Activated B cell treated with CpG ODN at 0.5 μM for 24 hours (primary cell): ENCODE data around the gene SSTR3. TPM values are rescaled to one million over a fixed set of nuclear protein-coding genes. Genes with fewer than 3 reads are reported as not detected.
A peak's percentile ranks its signal among the peaks of the same experiment; 100 is the strongest.

Source experiments
- ATAC-seq: fragments of 200-7000 bp; cut with Tn5 transposase; one replicate; pipeline ENCODE4 v1.10.0; 2021; ENCODE audit warnings: low read depth, mild to moderate bottlenecking, moderate library complexity
- CTCF ChIA-PET: fragments of 350-600 bp; sonication (Branson Sonifier 250); formaldehyde crosslinking; loops from one replicate; lab custom pipeline; 2021; ENCODE audit warnings: antibody characterized with exemption; lab: Charles Lee
- POLR2A ChIA-PET: fragments of 350-600 bp; sonication (Branson Sonifier 250); formaldehyde crosslinking; loops from one replicate; lab custom pipeline; 2021; ENCODE audit warnings: antibody characterized with exemption; lab: Charles Lee
- DNase-seq: peaks from one replicate; pipeline ENCODE4 v3.0.0; 2022
- H3K27ac Mint-ChIP-seq: one replicate; pipeline ENCODE4 v1.8.0; 2020; ENCODE audit warnings: mixed read lengths
- H3K27me3 Mint-ChIP-seq: one replicate; pipeline ENCODE4 v1.8.0; 2021; ENCODE audit warnings: mixed read lengths
- H3K36me3 Mint-ChIP-seq: one replicate; pipeline ENCODE4 v1.8.0; 2021; ENCODE audit warnings: low read depth, mixed read lengths
- H3K4me1 Mint-ChIP-seq: one replicate; pipeline ENCODE4 v1.8.0; 2021; ENCODE audit warnings: mixed read lengths
- H3K4me3 Mint-ChIP-seq: one replicate; pipeline ENCODE4 v1.8.0; 2020; ENCODE audit warnings: mild to moderate bottlenecking, mixed read lengths
- H3K9me3 Mint-ChIP-seq: one replicate; pipeline ENCODE4 v1.8.0; 2020; ENCODE audit warnings: mixed read lengths
- CTCF ChIP-seq: fragments of 200-600 bp; IDR thresholded peaks from one replicate; pipeline ENCODE4 v1.8.0; 2022; ENCODE audit warnings: antibody characterized with exemption, mild to moderate bottlenecking
- intact Hi-C: fragments of 100-400 bp; cut with micrococcal nuclease; formaldehyde crosslinking; loops from one replicate; pipeline ENCODE4 v1.15.1; 2024
- total RNA-seq: library from RNA; stranded (reverse); gene quantifications from 2 replicates; pipeline ENCODE4 v1.2.3, GENCODE V29; 2022

SSTR3 gene
- total RNA-seq, 1 donor from 2014 or later = 1.8 TPM

GRCh38 chr22:37207981-37208380 is 4.3 kb downstream of the SSTR3 start:
- ChIA-PET POLR2A (interaction anchor here (2.0 kb wide), 1 partner anchor 9 kb away, joined by 20 read pairs; no protein-coding TSS in a partner anchor), CTCF (no interaction called here)
- ATAC-seq (no peak), DNase-seq (no peak)
- Mint-ChIP-seq H3K27me3 (no peaks in the 10 kb centered on the region), H3K4me1 (peaks cover 5% of the 10 kb centered on the region), H3K27ac (no peak overlapping the region), H3K4me3 (no peak overlapping the region), H3K36me3 (no peaks in the 10 kb centered on the region), H3K9me3 (no peaks in the 10 kb centered on the region)
- intact Hi-C loops = no loop called here
- no peak for TF ChIP-seq CTCF

GRCh38 chr22:37206841-37207821 is 5.1 kb downstream of the SSTR3 start:
- H3K27me3 Mint-ChIP-seq = no peaks in the 10 kb centered on the region
- H3K36me3 Mint-ChIP-seq = no peaks in the 10 kb centered on the region
- peaks cover 5% of the 10 kb centered on the region for H3K4me1 Mint-ChIP-seq
- ATAC-seq = no peak
- POLR2A ChIA-PET = interaction anchor here (1.3 kb wide), 1 partner anchor 23 kb away, joined by 5 read pairs; no protein-coding TSS in a partner anchor
- H3K9me3 Mint-ChIP-seq = no peaks in the 10 kb centered on the region
- TF ChIP-seq CTCF = no peak
- intact Hi-C loops = no loop called here
- CTCF ChIA-PET = interaction anchor here (1.4 kb wide), 1 partner anchor 53 kb away, joined by 4 read pairs; no protein-coding TSS in a partner anchor
- H3K27ac Mint-ChIP-seq = no peak overlapping the region
- peak; percentile 11 for DNase-seq
- H3K4me3 Mint-ChIP-seq = no peak overlapping the region

- no peak for DNase-seq
- Mint-ChIP-seq H3K36me3 (no peaks in the 10 kb centered on the region), H3K27ac (no peak overlapping the region), H3K27me3 (no peaks in the 10 kb centered on the region), H3K4me1 (peaks cover 5% of the 10 kb centered on the region), H3K4me3 (no peak overlapping the region), H3K9me3 (no peaks in the 10 kb centered on the region)
- POLR2A ChIA-PET = interaction anchor here (0.5 to 1.3 kb wide), 3 partner anchors 9 to 677 kb away, joined by 3 to 5 read pairs (median 3); no protein-coding TSS in a partner anchor
- intact Hi-C loops = no loop called here
- TF ChIP-seq CTCF = no peak
- CTCF ChIA-PET = interaction anchor here (1.4 kb wide), 1 partner anchor 53 kb away, joined by 4 read pairs; no protein-coding TSS in a partner anchor
- no peak for ATAC-seq
Observed at GRCh38 chr22:37206118-37206840, 6.0 kb downstream of the SSTR3 start.

- intact Hi-C loops = no loop called here
- POLR2A ChIA-PET = interaction anchor here (1.1 to 1.7 kb wide), 2 partner anchors 8 to 39 kb away, joined by 3 to 4 read pairs; partner anchors contain the start of gene RAC2
- Mint-ChIP-seq H3K36me3 (no peaks in the 10 kb centered on the region), H3K27me3 (no peaks in the 10 kb centered on the region), H3K27ac (peak overlapping the region; percentile 30), H3K9me3 (no peaks in the 10 kb centered on the region), H3K4me1 (peaks cover 14% of the 10 kb centered on the region), H3K4me3 (no peak overlapping the region)
- CTCF ChIA-PET = no interaction called here
- TF ChIP-seq CTCF = no peak
- ATAC-seq (no peak), DNase-seq (no peak)
Observed at GRCh38 chr22:37205046-37205445, 7.2 kb downstream of the SSTR3 start.
